SK-N-SH treated with all-trans-retinoic acid at 6 μM for 48 hours (cell line): Measurements from ENCODE around the gene TAOK3.

Experiments
- PPARA ChIP-seq: fragments of 250-450 bp; sonication (Bioruptor Pico); IDR thresholded peaks from 2 replicates; pipeline ENCODE4 v1.5.0; 2020; ENCODE audit warnings: mild to moderate bottlenecking, borderline replicate concordance
- TF ChIP-seq, protein P1 (sequence below): fragments of 250-450 bp; sonication (Bioruptor Pico); IDR thresholded peaks from 2 replicates; pipeline ENCODE4 v1.8.0; 2021; ENCODE audit warnings: low read depth, mild to moderate bottlenecking, moderate library complexity, borderline replicate concordance

DNA sequence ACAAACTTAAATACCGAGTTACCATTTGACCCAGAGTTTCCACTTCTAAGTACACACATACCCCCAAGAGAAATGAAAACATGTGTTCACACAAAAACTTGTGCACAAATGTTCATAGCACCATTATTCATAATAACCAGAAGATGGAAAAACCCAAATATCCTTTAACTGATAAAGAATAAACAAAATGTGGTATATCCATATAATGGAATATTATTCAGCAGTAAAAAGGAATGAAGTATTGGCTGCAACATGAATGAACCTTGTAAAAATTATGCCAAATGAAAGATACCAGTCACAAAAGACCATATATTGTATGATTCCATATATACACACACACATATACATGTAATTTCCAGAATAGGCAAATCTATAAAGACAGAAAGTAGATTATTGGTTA is 116.4 kb downstream of the TAOK3 start:
- TF ChIP-seq PPARA (CRISPR knock-in tag), result no peak
- TF ChIP-seq, protein P1, sequence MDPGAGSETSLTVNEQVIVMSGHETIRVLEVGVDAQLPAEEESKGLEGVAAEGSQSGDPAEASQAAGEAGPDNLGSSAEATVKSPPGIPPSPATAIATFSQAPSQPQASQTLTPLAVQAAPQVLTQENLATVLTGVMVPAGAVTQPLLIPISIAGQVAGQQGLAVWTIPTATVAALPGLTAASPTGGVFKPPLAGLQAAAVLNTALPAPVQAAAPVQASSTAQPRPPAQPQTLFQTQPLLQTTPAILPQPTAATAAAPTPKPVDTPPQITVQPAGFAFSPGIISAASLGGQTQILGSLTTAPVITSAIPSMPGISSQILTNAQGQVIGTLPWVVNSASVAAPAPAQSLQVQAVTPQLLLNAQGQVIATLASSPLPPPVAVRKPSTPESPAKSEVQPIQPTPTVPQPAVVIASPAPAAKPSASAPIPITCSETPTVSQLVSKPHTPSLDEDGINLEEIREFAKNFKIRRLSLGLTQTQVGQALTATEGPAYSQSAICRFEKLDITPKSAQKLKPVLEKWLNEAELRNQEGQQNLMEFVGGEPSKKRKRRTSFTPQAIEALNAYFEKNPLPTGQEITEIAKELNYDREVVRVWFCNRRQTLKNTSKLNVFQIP (CRISPR knock-in tag), result no peak
